Cardiac septum (tissue), 1 donor: Measurements from ENCODE around the gene RNF217. TPM values are rescaled to one million over a fixed set of nuclear protein-coding genes. Genes with fewer than 3 reads are reported as not detected.

Source experiments
- DNase-seq: peaks from one replicate; pipeline ENCODE4 v3.0.0-alpha.2; 2020; ENCODE audit warnings: low spot score
- intact Hi-C: fragments of 100-400 bp; cut with DNase I; formaldehyde crosslinking; loops from one replicate; pipeline ENCODE4 v1.14.0; 2022
- total RNA-seq: library from RNA; stranded (reverse); fragmentation: NEBNext Ultra II Directional; extraction: Animal tissue kit (Norgen Biotek cat#: 25700); gene quantifications from one replicate; pipeline ENCODE4 v1.2.1, GENCODE V29; 2021
- donor health status: DM: no; HTN: no; CAD: no.

RNF217 gene
- total RNA-seq, 1 donor from 2014 or later = 28.1 TPM

DNA sequence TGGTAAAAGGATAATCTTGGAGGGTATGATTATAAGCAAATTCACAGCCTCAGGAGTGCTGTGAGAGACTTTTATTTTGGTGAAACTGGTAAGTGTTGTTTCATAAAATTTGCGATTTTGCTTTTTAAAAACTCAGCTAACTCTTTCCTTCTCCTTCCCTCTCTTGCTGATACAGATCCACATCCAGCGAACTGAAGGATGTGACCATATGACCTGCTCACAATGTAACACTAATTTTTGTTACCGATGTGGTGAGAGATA, 114.2 kb downstream of the RNF217 start:
- DNase-seq = no peak
- intact Hi-C loops = no loop called here

DNA sequence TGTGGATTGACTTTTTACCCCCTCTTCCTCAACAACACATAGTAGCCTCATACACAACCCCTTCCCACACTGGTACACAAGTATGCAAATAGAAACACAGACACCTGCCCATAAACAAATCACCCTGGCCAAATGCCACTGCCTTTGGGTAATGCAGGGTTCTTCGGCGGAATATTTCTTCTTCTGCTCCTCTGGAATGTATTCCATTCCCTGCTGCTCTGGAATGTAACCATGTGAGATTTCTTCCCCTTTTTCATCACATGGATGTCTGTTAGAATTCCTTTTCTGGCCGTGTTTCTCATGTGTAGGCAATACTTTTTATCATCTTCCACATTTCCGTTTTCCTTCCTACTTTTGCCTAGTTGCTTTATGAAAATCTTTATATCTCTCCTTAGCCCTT, 115.2 kb downstream of the RNF217 start:
- DNase-seq = no peak
- intact Hi-C loops = no loop called here

DNA sequence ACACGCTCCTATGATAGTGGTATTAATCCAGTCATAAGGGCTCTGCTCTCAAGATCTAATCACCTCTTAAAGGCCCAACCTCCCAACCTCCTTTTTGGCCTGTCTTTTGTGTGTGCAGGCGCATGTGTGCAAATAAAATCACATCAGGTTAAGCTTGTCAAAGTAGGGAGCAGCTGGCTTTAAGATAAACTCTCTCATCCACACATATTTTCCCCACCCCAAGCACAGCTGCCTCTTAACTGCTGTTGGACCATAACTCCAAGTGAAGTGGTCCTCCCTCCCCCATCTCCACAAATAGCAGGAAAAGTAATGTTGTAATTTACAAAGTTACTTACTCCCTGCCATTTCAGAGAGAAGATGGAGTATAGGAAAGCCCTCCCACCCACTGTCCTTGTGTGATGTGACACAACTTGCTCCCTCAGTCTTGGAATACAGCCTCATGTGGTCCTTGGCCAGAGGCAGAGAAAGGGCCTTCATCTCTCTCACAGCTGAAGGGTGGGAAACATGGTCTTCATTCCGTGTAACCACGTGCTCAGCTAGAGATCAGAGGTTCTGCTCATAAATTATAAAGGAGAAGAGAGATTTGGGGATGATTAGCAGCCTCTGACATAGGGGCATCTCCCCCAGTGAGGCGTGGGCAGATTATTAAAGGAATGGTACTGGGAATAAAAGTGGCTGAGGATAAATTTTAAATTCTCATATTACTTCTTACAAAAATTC, 116.5 kb downstream of the RNF217 start:
- intact Hi-C loops = no loop called here
- no peak for DNase-seq

- intact Hi-C loops = no loop called here
- DNase-seq = no peak
Measured at GRCh38 chr6:125082908-125083683, 120.9 kb downstream of the RNF217 start.

- DNase-seq = no peak
- intact Hi-C loops = no loop called here
Measured at GRCh38 chr6:125083684-125083990, 121.4 kb downstream of the RNF217 start.

DNA sequence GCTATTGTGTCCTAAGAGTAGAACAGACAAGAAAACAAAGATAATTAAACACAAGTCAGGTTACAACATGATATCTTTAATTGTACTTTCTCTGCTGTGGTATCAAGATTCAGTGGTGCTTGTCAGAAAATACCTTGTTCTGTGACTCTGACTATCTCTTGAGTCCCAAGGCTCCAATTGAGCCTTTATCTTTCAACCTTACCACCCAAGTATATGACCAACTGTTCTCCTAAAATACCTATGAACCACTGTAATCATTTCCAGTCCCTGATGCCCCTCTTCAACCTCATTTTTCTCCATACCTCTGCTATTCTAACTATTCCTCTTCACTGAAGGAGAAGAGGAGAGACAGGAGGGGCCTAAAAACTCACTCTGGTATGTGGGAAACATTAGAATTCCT, 124.5 kb downstream of the RNF217 start:
- intact Hi-C loops = no loop called here
- DNase-seq = no peak

GRCh38 chr6:125088963-125089362, 126.7 kb downstream of the RNF217 start:
- DNase-seq = no peak
- intact Hi-C loops = no loop called here

DNA sequence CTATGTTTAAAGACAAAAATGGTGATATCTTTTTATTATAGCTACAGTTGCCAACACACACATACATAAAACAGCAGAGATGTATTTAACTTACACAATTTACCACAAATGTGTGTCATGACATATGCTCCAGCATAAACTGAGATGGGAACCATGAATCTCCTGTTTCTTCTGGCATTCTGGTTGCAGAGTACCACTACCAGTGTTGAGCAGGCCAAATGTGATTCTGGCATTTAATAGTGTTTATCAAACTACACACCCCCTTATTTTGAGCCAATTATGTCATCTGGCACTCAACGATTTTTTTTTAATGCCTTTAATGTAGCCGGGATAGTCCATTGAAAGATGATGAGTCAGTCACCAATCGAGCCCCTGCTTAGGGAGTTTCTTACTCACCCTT, 132.3 kb downstream of the RNF217 start:
- DNase-seq = no peak
- intact Hi-C loops = no loop called here

GRCh38 chr6:125095580-125096301, 133.5 kb downstream of the RNF217 start:
- no peak for DNase-seq
- intact Hi-C loops = no loop called here

DNA sequence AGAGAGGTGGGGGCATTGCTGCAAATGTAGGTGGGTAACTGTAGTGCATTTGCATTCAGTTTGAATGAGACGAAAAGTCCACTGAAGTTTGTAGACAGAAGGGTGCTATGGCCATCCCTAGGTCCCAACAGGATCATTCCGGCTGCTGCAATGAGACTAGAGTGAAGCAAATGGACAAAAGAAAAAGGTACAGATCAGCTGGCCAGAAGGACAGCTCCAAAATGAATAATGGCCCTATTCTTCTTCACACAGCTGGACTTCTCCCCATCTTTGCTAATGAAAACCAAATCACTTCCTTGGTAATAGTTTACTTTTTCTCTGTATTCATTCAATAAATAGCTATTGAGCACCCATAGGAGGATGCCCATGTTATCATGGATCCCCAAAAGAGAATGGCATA, 134.9 kb downstream of the RNF217 start:
- no peak for DNase-seq
- intact Hi-C loops = no loop called here

DNA sequence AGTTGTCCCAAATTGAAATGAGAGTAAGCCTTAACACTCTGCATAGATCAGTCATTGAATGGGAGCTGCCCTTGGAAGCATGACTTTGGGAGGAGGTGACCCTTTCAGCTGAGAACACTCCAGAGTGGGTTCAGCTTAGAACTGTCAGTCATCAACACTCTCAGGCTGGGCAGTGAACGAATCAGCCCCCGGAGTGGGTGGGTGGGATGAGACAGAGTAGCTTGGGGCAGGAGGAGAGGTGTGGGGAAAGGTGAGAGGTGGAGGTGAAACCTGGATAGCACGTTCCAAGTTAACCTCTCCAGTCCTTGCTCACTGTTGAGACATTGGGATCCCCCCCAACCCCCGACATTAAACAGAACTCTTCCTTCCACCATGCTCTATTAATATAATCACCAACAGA, 136.0 kb downstream of the RNF217 start:
- intact Hi-C loops = no loop called here
- no peak for DNase-seq

GRCh38 chr6:125099211-125100073, 137.2 kb downstream of the RNF217 start:
- DNase-seq = peak; percentile 87
- intact Hi-C loops = loop anchor here (5.0 kb wide), 1 partner anchor 137 kb away; the partner anchor contains the start of gene RNF217

DNA sequence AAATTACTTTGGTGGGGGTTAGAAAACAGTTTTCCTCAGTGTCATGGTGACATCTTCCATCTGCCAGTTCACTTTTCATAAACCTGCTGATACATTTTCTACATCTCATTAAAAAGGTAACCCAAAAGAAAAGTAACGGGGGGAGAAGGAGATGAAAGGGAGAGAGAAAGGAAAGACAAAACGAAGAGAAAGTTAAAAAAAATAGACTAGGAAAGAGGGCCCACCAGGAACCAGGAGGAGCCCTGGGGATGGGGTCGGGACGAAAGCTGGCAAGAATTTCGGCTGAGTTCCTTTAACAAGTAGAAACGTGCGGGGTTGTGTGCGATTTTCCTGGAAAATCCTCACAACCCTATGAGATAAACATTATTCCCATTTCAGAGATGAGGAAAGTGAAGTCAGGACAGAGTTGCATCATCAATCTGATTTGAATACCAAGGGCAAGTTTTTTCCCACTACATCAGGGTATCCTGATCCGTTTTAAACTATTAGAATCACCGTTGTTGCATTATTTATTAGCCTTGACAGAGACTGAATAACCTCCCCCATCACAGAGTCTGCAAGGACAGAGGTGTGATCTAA, 137.9 kb downstream of the RNF217 start:
- DNase-seq = no peak
- intact Hi-C loops = loop anchor here (5.0 kb wide), 1 partner anchor 138 kb away; the partner anchor contains the start of gene RNF217

GRCh38 chr6:125101128-125101527, 138.9 kb downstream of the RNF217 start:
- intact Hi-C loops = loop anchor here (5.0 kb wide), 1 partner anchor 139 kb away; the partner anchor contains the start of gene RNF217
- no peak for DNase-seq

DNA sequence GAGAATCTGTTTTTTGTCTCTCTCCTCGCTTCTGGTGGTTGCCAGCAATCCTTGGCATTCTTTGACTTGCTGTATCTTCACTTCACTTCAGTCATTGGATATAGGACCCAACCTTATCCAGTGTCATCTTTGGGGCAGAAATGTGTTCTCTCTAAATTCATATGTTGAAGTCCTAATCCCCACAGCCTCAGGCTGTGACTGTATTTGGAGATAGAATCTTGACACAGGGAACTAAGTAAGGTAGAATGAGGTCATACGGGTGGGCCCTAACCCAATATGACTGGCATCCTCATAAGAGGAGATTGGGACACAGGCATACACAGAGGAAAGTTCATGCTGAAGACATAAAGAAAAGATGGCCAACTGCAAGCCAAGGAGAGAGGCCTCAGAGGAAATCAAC, 139.4 kb downstream of the RNF217 start:
- intact Hi-C loops = loop anchor here (5.0 kb wide), 1 partner anchor 139 kb away; the partner anchor contains the start of gene RNF217
- no peak for DNase-seq

GRCh38 chr6:125102411-125102810, 140.2 kb downstream of the RNF217 start:
- intact Hi-C loops = loop anchor here (5.0 kb wide), 1 partner anchor 140 kb away; the partner anchor contains the start of gene RNF217

GRCh38 chr6:125102891-125103290, 140.7 kb downstream of the RNF217 start:
- intact Hi-C loops = loop anchor here (5.0 kb wide), 1 partner anchor 141 kb away; the partner anchor contains the start of gene RNF217
- no peak for DNase-seq

More at GRCh38 chr6:125102411-125102810, 140.2 kb downstream of the RNF217 start:
- no peak for DNase-seq

- intact Hi-C loops = loop anchor here (5.0 kb wide), 1 partner anchor 142 kb away; the partner anchor contains the start of gene RNF217
- DNase-seq = no peak
Measured at GRCh38 chr6:125104425-125104824, 142.2 kb downstream of the RNF217 start.

GRCh38 chr6:125107048-125107447, 144.8 kb downstream of the RNF217 start:
- intact Hi-C loops = no loop called here
- no peak for DNase-seq
